GM19395 (cell line): ENCODE results near the gene BRSK2.

Experiments
- ATAC-seq: cut with Tn5 transposase; IDR thresholded peaks from one replicate; pipeline ENCODE4 v1.9.1; 2021; ENCODE audit warnings: mild to moderate bottlenecking, moderate library complexity; ENCODE audit not compliant: unreplicated experiment

Gene BRSK2

GRCh38 chr11:1449490-1450243 is 59.9 kb downstream of the BRSK2 start:
- ATAC-seq = no peak

GRCh38 chr11:1450344-1450875 is 60.7 kb downstream of the BRSK2 start:
- ATAC-seq = no peak

GRCh38 chr11:1450949-1451710 is 61.4 kb downstream of the BRSK2 start:
- no peak for ATAC-seq

GRCh38 chr11:1451781-1452470 is 62.2 kb downstream of the BRSK2 start:
- ATAC-seq = no peak

GRCh38 chr11:1452744-1453143 is 63.0 kb downstream of the BRSK2 start:
- ATAC-seq = no peak

GRCh38 chr11:1453611-1454034 is 63.9 kb downstream of the BRSK2 start:
- ATAC-seq = no peak

- no peak for ATAC-seq
Measured at GRCh38 chr11:1454576-1454975, 64.8 kb downstream of the BRSK2 start.

- ATAC-seq = no peak
Measured at GRCh38 chr11:1455032-1455762, 65.5 kb downstream of the BRSK2 start.

- no peak for ATAC-seq
Measured at GRCh38 chr11:1455763-1456060, 66.0 kb downstream of the BRSK2 start.

- no peak for ATAC-seq
Measured at GRCh38 chr11:1456176-1456575, 66.4 kb downstream of the BRSK2 start.

GRCh38 chr11:1456596-1457325 is 67.0 kb downstream of the BRSK2 start:
- ATAC-seq = no peak

GRCh38 chr11:1457326-1457680 is 67.6 kb downstream of the BRSK2 start:
- ATAC-seq = no peak

GRCh38 chr11:1457856-1458255 is 68.1 kb downstream of the BRSK2 start:
- no peak for ATAC-seq

- no peak for ATAC-seq
Measured at GRCh38 chr11:1458340-1459218, 68.8 kb downstream of the BRSK2 start.

GRCh38 chr11:1459219-1459575 is 69.5 kb downstream of the BRSK2 start:
- no peak for ATAC-seq

GRCh38 chr11:1459764-1460395 is 70.1 kb downstream of the BRSK2 start:
- no peak for ATAC-seq

- ATAC-seq = no peak
Measured at GRCh38 chr11:1460396-1460985, 70.8 kb downstream of the BRSK2 start.

- ATAC-seq = no peak
Measured at GRCh38 chr11:1460986-1461825, 71.5 kb downstream of the BRSK2 start.
